ENCODE measurements around the gene MRPL41. TPM values are rescaled to one million over a fixed set of nuclear protein-coding genes. Genes with fewer than 3 reads are reported as not detected.

The MRPL41 gene
- 42.0 and 66.7 TPM in 2 replicates for total RNA-seq

DNA sequence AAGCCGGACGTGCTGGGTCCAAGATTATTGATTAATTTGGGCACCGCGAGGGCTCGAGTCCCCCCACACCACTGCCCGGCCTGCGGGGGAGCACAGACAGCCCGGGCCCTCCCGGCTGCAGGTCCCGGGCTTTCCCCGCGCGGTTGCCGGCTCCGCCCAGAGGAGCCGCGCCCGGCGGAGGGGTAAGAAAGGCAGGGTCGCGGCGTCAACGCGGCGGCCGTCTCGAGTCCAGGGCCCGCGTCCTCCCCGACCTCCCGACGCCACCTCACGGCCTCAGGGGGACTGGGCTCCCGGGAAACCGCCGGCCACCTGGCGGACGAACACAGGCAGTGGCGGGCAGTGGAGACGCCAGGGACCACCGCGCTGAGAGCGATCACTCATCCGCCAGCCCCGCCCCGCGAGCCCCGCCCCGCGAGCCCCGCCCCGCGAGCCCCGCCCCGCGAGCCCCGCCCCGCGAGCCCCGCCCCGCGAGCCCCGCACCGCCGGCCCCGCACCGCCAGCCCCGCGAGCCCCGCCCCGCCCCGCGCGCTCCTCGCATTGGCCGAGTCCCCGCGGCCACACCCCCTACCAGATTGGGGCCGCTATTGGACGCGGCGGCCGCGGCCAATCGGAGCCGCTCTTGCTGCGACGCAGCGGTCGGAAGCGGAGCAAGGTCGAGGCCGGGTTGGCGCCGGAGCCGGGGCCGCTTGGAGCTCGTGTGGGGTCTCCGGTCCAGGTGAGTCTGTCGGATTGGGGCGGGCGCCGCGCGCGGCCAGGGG lies at the start of gene MRPL41:
Gene MRPL41 (plus strand): TSS at position 616 of the 758 bp plus-strand sequence. CDS start 203 bp downstream, outside the sequence.

DNA sequence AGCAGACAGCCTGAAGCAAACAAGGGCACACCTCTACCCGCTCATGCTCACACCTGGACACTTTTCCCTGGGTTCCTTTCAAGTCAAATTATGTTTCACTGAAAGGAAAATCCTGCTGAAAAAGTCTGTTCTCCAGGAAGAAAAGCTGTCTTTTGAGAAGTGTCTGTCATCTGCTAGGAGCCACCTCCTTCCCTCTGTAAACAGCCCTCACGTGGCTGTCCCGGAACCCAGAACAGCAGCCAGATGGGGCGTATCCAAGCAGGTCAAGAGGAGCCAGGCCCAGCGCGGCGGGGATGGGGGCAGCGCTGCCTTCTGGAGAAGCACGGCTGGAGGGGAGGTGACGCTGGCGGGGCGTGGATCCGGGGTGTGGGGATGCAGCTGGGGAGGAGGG lies 1.5 kb upstream of the MRPL41 start, which contains the start of gene PNPLA7:
Gene PNPLA7 (minus strand): TSS at position 172 of the 391 bp plus-strand sequence. CDS start 205 bp downstream, outside the sequence.

DNA sequence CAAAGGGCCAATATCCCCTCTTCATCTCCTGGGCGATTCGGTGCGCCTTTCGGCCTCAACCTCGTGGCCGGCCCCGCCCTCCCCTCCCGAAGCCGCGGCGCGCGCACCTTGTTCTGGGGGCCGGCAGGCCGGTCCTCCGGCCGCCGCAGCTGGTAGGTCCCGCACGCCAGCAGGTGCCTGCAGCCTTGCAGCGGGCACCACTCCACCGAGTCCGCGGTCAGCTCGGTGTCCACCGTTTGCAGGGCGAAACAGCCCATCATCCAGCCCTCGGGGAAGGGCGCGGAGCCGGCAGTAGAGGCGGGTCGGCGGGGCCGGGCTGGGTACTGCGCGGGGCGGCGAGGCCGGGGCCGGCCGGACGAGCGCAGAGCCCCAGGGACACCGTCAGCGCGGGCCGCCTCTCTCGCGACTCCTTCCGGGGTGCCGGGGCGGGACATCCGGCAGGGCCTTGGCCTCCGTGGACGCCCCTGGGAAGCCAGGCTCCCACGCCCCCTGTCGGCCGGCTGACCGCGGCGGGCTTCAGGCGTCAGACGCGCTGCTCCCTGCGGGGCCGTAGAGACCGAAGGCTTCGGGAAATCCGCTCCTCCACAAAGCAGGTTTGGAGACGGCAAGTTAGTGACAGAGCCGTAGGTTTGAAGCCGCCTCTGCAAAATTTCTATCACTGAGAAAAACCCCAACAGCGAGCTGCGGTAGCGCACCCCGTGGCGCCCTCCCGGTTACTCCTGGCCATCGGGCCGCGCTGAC lies 27.0 kb downstream of the MRPL41 start, which contains the start of gene DPH7:
Gene DPH7 (minus strand): TSS at position 408 of the 741 bp plus-strand sequence. CDS start 148 bp downstream, at position 260.

DNA sequence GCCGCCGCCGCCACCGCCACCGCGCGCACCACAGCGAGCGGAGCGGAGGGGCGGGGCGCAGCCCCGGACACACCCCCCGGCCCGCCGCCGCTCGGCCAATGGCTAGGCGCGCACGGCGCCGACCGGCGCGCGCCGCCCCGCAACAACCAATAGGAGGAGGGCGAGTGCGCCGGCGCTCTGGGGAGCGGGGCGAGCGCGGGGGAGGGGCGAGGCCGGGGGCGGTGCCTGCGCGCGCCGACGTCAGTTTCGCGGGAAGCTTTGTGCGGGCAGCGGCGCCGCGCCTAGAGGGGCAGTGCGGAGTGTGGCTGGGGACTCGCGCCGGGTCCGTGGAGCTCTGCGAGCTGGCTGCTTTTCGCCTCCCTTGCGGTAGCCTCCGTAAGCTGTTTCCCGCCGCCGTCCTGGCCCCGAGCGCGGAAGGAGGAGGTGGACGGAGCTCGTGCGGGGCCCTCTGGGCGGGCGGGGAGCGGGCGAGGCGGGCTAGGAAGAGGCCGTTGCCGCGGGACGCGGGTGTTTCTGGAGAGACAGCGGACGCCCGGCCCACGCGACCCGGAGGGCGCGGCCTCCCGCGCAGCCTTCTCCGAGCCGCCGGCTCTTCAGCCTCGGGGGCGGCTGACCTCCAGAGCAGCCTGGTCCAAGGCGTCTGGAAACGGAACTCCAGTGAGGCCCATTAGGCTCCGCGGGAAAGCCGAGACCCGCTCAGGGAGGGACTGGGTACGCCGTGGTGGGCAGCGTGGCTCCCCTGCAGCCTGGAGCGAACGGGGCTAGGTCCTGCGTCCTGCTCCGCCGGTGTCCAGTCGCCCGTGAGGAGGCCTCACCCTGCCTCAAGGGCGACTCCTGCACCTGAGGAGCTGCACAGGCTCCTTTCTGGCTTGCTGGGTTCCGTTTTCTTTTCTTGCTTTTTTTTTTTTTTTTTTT lies 39.0 kb downstream of the MRPL41 start, which contains the start of gene ZMYND19:
Gene ZMYND19 (minus strand): TSS at position 44 of the 915 bp plus-strand sequence. CDS start 249 bp downstream, outside the sequence.

Other genes with a start within 250 kb of the MRPL41 start
- gene NRARP, start 249.6 kb upstream of the MRPL41 start, total RNA-seq: 0.28 and 0.77 TPM in 2 replicates
- gene EXD3, start 128.7 kb upstream of the MRPL41 start, total RNA-seq: 5.2 and 18.0 TPM in 2 replicates
- 0.28 TPM in 1 of 2 replicates, not detected in the other for gene NOXA1, start 128.5 kb upstream of the MRPL41 start, total RNA-seq
- gene ENTPD8, start 110.5 kb upstream of the MRPL41 start, total RNA-seq: not detected in 2 replicates
- gene NSMF, start 92.5 kb upstream of the MRPL41 start, total RNA-seq: 15.2 and 17.3 TPM in 2 replicates
- gene PNPLA7, start 1.5 kb upstream of the MRPL41 start, total RNA-seq: 0.19 and 1.4 TPM in 2 replicates
- 20.1 and 22.6 TPM in 2 replicates for gene DPH7, start 27.0 kb downstream of the MRPL41 start, total RNA-seq
- gene ZMYND19, start 38.6 kb downstream of the MRPL41 start, total RNA-seq: 15.2 and 38.5 TPM in 2 replicates
- gene ARRDC1, start 53.8 kb downstream of the MRPL41 start, total RNA-seq: 8.7 and 10.9 TPM in 2 replicates
- gene EHMT1, start 67.1 kb downstream of the MRPL41 start, total RNA-seq: 36.4 and 52.1 TPM in 2 replicates

Measured in regular cardiac myocyte (primary cell).